T1000 (cell line): ENCODE data around the gene TBL1XR1.

ENCODE experiments used
- DNase-seq: peaks from one replicate; lab custom pipeline; 2025; ENCODE audit warnings: mixed read lengths; lab: John Stamatoyannopoulos, UW

The TBL1XR1 gene

DNA sequence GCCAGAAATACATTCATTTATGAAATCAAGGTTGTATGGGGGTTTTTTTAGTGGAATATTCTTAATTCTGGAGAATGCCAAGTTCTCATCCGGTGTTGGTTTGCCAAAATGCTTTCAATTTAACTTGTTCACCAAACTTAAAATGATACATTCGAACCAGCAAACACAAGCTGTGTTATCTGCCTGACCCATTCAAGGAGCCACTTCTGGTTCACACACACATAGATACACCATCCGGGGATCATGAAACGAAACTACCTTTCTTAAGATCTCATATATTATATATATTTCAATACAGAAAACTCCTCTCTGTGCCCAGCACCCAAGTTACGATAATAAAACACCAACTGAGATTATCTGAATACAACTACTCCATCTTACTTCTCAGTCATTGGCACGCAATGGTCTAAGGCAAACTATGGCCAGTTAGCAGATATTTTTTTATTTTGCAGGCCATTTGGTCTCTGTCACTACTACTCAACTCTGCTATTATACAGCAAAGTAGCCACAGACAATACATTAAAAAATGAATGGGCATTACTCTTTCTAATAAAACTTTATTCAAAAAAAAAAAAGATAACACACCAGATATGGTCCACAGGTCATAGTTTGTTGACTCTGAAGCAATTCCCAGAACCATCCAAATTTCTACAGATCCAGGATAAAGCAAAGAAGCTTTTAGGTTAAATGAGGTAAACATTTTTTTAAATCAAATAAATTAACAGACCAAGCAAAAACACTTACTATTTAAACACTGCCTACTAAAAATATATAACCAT lies 89.6 kb downstream of the TBL1XR1 start:
- DNase-seq: no peak

DNA sequence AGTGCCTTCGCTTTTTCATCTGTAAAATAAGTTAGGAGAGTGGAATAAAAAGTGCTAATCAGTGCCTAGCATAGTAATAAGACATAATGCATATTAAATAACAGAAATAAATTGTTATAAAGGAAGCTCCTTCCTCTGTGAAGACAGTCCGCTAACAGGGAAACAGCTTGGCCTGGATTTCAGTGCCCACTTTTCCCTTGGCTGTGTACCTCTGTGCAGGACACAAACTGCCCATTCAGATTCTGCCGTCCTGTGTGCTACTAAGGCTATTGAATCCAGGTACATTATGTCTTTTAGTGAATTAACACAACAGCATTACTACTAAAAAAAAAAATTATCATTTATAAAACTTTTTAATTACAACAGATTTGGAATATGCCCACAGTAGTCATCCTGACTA lies 90.7 kb downstream of the TBL1XR1 start:
- DNase-seq: no peak

DNA sequence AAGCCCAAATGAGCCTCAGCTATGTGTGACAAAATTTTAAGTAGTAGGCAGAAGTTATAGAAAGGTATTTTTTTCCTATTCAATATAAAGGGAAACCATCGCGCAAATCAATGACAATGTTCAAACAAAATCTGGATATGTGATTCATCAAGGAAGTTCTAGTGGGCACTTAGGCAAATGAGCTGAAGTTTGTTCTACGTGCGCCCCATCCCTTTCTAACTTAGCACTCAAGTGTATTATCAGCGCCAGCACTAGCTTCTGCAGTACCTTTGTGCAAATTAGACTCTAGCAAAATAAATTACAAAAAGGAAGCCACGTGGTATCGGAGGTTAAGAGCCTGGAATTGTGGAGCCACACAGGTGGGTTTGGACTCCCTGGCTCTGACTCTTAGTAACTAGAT lies 91.1 kb downstream of the TBL1XR1 start:
- no peak for DNase-seq

GRCh38 chr3:177105623-177106022 lies 91.7 kb downstream of the TBL1XR1 start:
- DNase-seq: no peak

DNA sequence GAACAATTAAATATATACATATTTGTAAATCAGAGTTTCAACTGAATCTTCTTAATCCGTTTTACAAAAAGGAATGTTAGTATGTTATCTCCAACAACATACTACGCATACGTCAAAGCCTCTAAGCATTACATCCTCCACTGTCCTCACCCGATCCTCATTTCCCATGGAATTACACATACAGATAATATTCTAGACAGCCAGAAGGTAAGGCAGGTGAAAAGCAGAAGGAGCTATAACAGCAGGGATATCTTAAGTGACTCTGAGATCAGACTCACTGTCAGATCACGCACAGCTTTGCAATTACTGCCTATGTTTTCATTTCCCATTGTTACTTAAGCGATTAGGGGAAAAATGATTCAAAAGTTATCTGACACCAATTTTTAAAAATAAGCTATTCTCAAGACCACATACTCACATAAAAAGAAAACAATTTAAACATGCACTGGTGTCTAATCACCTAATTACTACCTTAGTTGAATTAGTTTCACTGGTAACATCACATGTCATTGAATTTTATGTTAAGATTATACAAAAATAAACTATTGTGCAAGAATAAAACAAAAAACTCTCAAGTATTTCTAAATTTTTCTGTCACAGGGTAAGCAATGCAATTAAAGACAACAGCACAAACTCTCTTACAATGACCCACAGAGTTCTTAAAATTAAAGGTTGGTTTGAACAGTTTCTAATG lies 92.8 kb downstream of the TBL1XR1 start:
- DNase-seq: no peak

GRCh38 chr3:177102553-177102952 lies 94.7 kb downstream of the TBL1XR1 start:
- no peak for DNase-seq

DNA sequence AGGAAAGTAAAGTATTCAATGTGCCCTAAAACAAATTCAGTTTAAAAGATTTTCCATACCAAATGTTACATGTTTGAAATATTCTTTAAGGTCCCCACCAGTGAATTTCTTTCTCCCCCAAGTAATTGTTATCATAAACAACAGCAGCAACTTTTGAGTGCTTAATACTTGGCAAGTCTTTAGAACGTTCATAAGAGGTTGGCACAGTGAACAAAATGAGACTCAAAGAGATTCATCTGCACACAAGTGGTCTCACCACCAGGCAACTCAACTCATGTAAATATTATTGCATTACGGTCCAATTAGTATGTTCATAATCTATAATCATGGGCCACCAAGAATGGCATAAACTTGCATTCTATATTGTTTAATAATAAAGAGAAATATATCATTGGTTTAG lies 98.7 kb downstream of the TBL1XR1 start:
- no peak for DNase-seq

GRCh38 chr3:177096615-177097014 lies 100.7 kb downstream of the TBL1XR1 start:
- no peak for DNase-seq

GRCh38 chr3:177093966-177094365 lies 103.3 kb downstream of the TBL1XR1 start:
- no peak for DNase-seq

GRCh38 chr3:177089901-177090300 lies 107.4 kb downstream of the TBL1XR1 start:
- no peak for DNase-seq

DNA sequence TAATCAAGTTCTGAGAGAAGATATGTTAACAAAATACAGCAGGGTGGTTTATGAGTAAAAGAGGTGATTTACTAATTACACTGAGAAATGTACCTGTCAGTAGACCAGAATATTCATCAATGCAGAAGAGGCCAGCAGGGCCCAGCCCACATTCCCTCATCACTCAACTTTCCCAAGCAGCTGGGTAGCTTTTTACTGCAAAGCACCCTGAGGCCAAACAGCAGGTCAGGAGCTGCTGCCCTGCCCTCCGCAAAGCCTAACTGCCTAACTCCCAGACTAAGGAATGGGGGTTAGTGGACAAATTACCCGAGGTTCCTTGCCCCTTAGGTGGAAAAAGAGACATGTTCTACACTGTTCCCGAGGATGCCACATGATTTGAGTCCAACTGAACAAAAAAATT lies 108.2 kb downstream of the TBL1XR1 start:
- DNase-seq: no peak

DNA sequence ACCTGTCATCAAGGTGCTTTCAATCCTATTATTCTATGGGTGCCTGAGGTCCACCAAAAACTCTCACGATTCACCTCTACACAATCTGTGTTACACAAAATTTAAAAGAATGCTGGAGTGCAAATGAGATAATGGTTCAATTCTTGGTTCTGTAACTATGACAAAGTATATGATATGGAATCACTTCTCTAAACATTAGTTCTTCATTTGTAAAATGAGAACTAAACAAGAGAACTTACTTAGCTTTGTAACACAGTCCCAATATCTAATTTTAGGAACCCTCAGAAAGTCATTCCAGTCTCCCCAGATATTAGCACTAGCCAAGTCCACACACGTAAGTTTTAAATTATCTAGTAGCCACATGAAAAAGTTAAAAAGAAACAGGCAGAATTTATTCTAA lies 111.5 kb downstream of the TBL1XR1 start:
- no peak for DNase-seq

DNA sequence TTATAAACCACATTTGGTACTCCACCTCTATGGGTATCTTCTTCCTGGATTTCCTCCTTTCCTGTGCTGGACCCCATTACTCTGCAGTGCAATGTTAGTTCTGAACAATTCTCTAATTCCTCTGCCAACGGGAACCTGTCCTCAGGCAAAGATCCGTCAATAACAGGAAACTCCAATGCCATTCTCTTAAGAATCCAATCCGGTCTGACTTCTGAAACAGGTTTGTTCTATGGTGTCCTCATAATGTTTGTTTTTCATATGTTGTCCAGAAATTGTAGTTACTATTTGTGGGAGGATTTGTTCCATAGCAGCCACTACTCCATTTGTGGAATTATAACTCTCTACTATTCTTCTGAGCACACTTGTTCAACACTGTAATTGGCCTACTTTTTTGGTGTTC lies 112.7 kb downstream of the TBL1XR1 start:
- no peak for DNase-seq

DNA sequence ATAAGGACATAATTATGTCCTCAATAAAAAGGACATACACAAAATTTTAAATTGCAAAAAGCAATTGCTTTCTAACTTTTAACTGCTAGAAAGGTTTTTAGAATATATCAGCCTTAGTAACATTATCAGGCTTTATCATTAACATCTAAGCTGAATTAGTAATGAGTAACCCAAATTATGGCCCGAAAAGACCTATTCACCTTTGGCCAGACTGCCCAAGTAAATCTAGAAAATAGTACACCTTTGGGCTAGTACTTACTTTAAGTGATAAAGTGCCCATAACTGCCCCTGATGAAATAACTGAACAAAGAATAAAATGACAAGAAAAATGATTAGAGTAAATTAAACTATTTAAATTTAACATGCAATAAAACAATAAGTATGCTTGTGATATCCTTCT lies 117.2 kb downstream of the TBL1XR1 start:
- no peak for DNase-seq

- DNase-seq: no peak
These were observed 117.6 kb downstream of the TBL1XR1 start for GRCh38 chr3:177079684-177080083.

DNA sequence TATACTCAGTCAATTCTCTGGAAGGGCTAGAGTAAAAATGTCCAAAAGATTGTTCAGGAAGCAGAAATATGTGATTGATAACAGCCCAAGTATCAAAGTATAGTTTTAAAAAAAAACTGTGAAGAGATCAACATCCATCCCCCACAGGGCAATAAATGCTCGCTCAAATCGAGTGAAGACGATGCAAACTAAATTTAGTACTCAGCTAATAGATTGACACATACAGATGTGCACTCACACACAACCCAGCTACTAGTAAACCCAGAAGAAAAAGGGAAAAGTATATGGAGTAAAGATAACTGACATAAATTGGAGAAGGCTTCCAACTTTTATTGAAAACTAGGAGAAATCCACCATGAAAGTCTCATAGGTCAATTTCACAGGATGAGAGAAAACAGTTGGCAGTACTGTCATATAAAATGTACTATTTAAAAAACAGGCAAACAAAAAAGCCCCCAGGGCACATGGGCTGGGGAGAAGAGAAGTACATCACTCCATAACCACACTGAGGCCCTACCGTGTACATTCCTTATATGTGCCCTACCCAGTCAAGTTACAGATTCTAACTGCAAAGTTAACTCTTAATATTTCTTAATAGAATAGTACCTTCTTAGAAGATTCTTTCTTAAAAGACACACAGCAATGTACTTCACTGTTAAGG lies 125.7 kb downstream of the TBL1XR1 start:
- no peak for DNase-seq

GRCh38 chr3:177069514-177070329 lies 127.6 kb downstream of the TBL1XR1 start:
- DNase-seq: no peak

DNA sequence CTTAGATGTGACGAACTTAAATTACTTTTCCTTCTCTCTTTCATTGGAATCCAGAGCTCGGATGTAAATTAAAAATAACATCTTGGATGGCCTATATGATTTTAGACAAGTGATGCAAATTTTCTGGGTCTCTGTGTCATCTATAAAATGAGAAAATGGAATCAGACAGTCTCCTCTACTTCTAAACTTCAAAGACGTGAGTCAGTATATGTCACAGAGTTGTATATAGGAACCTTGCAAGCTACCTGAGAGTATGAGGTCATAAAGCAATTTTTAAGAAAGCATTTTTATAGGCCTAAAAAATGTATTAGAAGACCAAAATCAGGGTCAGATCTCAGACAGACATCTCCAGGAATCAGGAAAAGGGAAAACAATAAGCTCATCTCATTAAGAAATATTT lies 128.3 kb downstream of the TBL1XR1 start:
- no peak for DNase-seq

GRCh38 chr3:177066068-177066467 lies 131.2 kb downstream of the TBL1XR1 start:
- DNase-seq: no peak

GRCh38 chr3:177065285-177066033 lies 131.8 kb downstream of the TBL1XR1 start:
- DNase-seq: no peak

DNA sequence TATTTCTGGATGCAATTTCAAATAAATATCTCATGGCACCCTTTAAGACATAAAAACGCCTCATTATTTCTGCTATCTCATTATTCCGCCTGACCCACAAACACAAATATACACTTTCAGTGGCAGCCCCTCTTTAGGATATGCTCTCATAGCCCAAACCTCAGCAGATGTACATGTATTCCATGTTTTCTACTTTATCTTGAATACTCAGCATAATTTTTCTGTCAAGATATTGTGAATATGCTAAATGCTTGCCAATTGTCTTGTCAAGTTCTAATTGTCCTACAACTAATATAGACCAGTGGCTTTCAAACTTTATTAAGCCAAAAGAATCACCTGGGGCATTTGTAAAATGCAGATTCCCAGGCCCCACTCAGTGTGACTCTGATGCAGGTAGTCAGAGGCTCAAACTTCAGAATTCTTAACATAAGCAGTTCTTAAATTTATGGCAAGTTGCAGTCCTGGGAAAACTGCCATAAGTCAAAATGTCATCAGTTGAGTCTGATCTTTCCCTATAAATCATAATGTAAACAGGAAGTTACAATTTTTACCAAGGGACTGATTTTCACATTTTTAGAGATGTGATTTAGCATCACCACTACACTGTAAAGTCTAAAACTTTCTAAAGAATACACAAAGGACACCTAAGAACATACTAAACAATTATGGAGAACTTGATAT lies 135.1 kb downstream of the TBL1XR1 start:
- no peak for DNase-seq
